GM19239 (cell line): ENCODE measurements around the gene ST6GAL1.
"Not testable (repeated sequence)": the region's sequence is repeated elsewhere in the genome, so short reads cannot be mapped to it uniquely, and the experiment has no call there.

Source experiments
- DNase-seq: peaks from one replicate; pipeline ENCODE4 v3.0.0; 2011; ENCODE audit warnings: low spot score; ENCODE audit not compliant: insufficient read length
- FAIRE-seq: peaks from 2 replicates; lab custom pipeline; 2011; peaks lifted over from hg19 to GRCh38; lab: Jason Lieb, UNC

Gene ST6GAL1, protein sequence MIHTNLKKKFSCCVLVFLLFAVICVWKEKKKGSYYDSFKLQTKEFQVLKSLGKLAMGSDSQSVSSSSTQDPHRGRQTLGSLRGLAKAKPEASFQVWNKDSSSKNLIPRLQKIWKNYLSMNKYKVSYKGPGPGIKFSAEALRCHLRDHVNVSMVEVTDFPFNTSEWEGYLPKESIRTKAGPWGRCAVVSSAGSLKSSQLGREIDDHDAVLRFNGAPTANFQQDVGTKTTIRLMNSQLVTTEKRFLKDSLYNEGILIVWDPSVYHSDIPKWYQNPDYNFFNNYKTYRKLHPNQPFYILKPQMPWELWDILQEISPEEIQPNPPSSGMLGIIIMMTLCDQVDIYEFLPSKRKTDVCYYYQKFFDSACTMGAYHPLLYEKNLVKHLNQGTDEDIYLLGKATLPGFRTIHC

DNA sequence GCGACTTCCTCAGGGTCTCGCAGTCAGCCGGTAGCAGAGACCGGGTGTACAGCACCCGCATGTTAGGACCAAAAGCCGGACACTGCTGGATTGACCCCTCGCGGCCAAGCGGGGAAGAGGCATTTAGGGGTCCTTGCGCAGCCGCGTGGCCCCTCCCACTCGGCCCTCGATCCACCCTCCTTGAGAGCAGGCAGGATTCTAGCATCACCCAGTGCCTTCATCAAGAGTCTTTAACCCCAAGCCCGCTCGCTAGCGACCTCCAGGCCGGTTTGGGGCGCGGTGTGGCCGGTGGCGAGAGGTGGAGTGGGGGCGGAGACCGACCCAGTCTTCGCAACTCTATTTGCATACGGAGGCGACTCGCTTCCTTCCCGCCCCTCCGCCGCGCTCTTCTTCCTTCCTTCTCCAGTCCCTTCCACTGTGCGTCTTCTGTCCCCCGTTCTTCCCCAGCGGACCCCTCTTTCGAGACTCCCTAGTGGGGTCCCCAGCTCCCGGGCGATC is at the start of gene ST6GAL1:
TSS of gene ST6GAL1 (plus strand) at position 384 of the 498 bp plus-strand sequence. CDS start 112,178 bp downstream, outside the sequence.
- FAIRE-seq: peak; percentile 91
- peak; percentile 52 for DNase-seq

DNA sequence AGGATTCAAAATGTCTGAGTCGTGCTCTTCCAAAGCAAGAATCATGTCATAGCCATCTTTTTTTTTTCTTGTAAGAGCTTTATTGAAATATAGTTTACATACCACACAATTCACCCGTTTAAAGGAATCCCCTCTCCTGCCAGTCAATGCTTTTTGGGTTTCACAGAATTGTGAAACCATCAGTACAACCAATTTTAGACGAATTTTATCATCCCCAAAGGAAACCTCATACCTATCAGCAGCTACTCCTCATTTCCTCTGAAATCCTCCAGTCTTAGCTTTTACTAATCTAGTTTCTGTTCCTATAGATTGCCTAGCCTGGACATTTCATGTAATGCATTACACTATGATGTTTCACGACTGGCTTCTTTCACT is 48.2 kb upstream of the ST6GAL1 start:
- DNase-seq (no peak), FAIRE-seq (no peak)

DNA sequence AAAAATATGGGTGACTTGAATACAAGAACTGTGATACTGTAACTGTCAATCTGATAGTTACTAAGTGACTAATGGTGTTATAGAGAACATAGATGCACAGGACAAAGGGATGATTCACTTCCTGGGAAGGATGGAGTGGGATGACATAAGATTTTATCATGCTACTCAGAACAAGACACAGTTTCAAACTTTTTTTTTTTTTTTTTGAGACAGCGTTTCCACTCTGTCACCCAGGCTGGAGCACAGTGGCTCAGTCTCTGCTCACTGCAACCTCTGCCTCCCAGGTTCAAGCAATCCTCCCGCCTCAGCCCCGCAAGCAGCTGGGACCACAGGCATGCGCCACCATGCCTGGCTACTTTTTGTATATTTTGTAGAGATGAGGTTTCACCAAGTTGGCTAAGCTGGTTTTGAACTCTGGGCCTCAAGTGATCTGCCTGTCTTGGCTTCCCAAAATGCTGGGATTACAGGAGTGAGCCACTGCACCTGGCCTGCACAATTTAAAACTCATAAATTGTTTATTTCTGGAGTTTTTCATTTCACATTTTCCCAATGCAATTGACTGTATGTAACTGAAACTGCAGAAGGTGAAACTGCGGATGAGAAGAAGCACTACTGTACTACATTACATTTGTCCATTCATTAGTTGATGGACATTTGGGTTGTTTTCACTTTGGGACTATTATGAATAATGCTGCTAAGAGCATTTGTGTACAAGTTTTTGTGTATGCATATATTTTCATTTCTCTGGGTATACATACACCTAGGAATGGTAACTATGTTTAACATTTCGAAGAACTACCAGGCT is 47.2 kb upstream of the ST6GAL1 start:
- DNase-seq (no peak), FAIRE-seq (no peak)

DNA sequence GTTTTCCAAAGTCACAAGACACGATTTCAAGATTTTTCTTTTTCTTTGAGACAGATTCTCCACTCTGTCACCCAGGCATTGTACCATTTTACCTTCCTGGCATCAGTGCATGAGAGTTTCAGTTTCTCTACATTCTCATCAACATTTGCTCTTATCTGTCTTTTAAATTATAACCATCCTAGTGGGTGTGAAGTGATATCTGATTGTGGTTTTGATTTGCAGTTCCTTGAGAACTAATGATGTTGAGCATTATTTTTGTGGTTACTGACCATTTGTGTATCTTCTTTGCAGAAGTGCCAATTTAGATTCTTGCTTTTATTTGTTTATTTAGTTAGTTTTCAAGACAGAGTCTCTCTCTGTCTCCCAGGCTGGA is 46.7 kb upstream of the ST6GAL1 start:
- no peak for FAIRE-seq

DNA sequence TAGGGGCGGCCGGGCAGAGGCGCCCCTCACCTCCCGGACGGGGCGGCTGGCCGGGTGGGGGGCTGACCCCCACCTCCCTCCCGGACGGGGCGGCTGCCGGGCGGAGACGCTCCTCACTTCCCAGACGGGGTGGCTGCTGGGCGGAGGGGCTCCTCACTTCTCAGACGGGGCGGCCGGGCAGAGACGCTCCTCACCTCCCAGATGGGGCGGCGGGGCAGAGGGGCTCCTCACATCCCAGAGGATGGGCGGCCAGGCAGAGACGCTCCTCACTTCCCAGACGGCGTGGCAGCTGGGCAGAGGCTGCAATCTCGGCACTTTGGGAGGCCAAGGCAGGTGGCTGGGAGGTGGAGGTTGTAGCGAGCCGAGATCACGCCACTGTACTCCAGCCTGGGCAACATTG is 45.5 kb upstream of the ST6GAL1 start:
- not testable (repeated sequence) for DNase-seq, FAIRE-seq

More for the DNA sequence above, 46.7 kb upstream of the ST6GAL1 start:
- no peak for DNase-seq

DNA sequence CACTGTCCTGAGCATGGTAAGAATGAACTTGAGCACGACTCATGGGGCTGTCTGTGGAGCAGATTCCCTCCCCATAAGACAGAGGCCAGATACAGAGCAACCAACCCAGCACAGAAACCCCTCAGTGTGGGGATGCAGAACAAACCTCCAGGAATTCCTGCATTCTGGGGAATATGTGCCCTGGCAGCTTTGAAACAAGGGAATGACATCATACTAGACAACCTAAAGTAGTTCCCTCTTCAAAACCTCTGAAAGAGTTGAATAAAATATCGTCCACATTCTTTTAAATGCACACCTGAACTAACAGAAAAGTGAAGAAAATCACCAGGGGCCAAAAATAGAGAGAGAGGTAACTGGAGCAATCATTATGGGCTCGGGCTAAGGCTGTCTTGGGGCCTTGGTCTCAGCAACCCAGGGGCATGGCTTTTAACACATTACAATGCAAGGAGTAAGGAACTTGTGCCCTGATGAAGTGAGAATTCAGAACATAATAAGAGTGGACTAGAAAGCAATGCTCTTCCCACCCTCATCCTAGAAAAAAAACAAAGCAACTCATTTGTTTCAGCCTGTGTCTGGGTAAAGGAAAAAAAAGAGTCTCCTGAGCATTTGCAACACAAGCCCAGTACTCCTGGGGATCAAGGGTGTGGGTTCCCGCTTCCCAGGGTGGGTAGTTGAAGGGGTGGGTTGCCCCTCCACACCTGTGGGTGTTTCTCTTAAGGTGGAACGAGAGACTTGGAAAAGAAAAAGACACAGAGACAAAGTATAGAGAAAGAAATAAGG is 43.9 kb upstream of the ST6GAL1 start:
- FAIRE-seq (no peak), DNase-seq (no peak)

DNA sequence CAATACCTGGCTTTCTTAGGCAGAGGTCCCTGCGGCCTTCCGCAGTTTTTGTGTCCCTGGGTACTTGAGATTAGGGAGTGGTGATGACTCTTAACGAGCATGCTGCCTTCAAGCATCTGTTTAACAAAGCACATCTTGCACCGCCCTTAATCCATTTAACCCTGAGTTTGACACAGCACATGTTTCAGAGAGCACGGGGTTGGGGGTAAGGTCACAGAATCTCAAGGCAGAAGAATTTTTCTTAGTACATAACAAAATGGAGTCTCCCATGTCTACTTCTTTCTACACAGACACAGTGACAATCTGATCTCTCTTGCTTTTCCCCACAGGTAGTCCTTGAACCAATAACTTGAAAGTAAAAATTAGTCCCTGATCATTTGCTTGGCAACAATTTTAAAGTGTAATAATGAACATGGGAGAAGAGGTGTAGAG is 42.8 kb upstream of the ST6GAL1 start:
- FAIRE-seq, DNase-seq: not testable (repeated sequence)

DNA sequence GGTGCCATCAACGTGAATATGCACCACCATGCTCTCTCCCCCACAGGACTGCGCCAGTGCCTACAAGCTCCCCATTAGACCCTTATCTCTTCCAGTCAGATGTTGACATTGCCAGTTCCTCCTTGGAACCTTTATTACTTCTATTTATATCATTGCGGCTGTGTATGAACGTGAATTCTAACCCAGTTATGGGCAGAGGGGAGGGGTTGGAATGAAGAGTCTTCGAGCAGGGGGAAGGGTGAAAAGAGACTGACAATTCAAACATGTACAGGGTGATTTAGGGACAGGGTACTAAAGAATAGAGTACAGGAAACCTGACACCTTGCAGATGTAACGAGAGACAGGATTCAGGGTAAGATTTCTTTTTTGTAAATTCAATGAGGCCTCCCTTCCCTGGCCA is 41.8 kb upstream of the ST6GAL1 start:
- DNase-seq (no peak), FAIRE-seq (no peak)

DNA sequence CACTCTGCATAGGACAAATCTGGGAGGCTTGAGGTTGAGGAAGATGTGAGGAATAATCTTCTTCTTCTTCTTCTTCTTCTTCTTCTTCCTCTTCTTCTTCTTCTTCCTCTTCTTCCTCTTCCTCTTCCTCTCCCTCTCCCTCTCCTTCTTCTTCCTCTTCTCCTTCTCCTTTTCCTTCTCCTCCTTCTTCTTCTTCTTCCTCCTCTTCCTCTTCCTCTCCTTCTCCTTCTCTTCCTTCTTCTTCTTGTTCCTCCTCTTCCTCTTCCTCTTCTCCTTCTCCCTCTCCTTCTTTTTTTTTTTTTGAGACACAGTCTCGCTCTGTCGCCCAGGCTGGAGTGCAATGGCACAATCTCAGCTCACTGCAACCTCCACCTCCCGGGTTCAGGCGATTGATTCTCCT is 40.6 kb upstream of the ST6GAL1 start:
- FAIRE-seq, DNase-seq: not testable (repeated sequence)

DNA sequence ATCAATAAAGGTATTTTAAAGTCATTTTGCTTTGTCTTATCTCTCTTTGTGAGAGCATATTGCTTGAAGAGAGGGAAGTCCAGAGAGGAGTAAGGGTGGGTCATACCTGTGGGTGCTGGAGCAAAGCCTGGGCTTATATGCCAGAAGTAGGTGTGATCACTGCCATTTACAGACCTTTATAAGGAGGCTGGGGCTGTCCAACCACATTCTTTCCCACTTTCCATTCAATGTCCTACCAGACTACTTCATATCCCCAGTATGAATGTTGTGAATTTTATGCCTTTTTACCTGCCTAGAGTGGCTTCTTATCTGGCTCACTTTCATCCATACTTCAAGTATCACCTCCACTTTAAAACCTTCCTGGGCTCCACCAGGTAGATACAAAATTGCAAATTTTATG is 39.4 kb upstream of the ST6GAL1 start:
- DNase-seq: no peak
- no peak for FAIRE-seq

DNA sequence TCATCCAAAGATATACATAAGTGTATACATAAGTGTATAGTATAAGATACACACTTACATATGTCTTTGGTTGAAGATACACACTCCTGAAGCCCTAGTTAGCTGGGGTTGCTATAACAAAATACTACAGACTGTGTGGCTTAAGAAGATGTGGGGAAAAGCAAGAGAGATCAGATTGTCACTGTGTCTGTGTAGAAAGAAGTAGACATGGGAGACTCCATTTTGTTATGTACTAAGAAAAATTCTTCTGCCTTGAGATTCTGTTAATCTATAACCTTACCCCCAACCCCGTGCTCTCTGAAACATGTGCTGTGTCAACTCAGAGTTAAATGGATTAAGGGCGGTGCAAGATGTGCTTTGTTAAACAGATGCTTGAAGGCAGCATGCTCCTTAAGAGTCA is 37.3 kb upstream of the ST6GAL1 start:
- DNase-seq, FAIRE-seq: not testable (repeated sequence)

DNA sequence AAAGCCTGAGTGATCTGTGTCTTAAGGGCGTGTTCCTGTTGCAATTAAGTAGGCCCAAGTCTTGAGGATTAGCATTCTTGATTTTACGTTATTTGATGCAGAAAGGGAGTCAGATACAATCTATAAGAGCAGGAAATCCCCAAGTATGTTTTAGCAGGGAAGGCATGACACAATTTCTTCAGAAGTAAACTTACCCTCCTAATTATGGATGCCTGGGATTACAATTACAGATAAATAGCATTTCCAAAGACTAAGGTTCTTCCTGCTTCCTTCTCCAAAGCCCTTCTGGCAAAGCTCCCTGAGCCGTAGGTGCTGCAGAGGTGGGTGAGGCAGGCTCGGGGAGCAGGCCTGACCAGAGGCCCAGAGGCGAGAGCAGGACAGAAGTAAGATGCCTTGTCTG is 34.9 kb upstream of the ST6GAL1 start:
- FAIRE-seq: no peak
- DNase-seq: no peak

DNA sequence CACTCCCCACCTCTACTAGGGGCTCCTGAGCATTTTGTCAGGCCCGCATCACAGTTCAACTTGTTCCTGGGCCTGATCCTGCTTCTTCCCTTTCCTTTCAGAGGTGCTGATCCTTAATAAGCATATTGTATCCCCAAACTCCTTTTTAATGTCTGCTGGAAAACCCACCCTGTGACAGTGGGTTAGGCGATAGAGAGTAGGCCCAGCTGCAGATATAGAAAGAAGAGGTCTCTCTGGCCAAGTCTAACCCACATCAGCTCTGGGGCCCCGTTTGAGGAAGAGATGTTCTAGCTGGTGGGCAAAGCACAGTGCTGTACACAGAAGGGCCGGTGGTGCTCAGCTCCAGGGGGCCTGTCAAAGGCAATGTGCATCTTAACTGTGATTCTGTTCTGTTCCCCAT is 34.3 kb upstream of the ST6GAL1 start:
- FAIRE-seq (no peak), DNase-seq (no peak)

DNA sequence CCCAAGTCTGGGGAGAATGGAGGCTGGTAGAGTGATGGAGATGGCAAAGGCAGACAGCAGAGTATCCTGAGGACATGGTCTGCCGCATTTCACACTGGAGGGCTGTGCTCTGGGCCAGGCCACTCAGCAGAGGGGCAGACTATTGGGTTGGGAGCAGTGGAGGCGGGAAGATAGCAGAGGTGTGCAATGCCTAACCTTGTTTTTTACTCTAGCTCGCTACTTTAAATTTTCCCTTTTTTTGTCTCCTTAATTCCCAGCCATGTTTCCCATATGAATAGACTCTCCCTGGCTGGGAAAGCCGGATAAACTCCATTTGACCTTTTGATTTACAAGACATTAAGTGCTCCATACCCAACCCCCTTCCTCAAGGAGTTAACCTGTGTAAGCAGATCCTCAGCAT is 33.5 kb upstream of the ST6GAL1 start:
- DNase-seq: no peak
- FAIRE-seq: no peak

DNA sequence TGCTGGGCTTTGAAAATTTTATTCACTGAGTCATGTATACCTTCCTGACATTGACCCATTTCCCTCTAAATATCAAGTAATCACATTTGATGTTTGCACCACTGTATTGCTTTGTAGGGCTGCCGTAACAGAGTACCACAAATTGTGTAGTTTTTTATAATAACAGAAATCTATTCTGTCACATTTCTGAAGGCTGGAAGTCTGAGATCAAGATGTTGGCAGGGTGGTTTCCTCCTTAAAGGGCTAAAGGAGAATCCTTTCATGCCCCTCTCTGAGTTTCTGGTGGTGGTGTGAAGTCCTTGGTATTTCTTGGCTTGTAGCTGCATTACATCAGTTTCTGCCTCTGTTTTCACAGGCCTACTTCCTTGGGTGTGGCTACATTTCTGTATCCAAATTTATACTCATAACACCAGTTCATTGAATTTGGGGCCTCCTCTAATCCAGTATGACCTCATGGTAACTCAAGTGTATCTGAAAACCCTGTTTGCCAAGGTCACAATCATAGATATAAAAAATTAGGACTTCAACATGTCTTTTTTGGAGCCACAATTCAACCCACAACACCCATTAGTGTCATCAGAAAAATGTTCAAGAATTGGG is 29.1 kb upstream of the ST6GAL1 start:
- no peak for DNase-seq
- FAIRE-seq: no peak

DNA sequence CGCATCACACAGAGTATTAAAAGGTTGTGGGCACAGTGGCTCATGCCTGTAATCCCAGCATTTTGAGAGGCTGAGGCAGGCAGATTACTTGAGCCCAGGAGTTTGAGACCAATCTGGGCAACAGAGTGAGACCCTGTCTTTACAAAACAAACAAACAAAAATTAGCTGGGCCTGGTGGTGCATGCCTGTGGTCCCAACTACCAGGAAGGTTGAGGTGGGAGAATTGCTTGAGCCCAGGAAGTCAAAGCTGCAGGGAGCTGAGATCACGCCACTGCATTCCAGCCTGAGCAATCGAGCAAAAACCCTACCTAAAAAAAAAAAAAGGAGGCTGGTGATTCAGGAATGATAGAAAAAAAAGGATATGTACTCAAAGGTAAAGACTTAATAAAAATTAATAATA is 28.2 kb upstream of the ST6GAL1 start:
- no peak for FAIRE-seq
- DNase-seq: no peak

DNA sequence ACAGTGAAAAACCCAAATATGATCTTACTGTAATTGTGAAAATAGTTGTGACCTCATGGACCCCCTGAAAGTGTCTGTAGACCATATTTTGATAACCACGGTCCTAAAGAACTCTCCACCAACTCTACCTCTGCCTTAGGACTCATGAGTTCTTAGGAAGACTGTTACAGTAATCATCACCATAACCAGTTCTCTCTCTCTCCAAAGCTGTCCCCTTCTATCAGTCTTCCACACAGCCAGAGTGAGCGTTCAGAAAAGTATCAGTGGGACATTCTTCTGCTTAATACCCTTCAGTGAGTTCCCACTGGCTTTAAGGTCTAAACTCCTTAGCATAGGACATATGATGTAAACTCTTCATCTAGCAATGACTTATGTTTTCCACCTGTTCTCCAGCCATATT is 27.6 kb upstream of the ST6GAL1 start:
- DNase-seq (no peak), FAIRE-seq (no peak)

DNA sequence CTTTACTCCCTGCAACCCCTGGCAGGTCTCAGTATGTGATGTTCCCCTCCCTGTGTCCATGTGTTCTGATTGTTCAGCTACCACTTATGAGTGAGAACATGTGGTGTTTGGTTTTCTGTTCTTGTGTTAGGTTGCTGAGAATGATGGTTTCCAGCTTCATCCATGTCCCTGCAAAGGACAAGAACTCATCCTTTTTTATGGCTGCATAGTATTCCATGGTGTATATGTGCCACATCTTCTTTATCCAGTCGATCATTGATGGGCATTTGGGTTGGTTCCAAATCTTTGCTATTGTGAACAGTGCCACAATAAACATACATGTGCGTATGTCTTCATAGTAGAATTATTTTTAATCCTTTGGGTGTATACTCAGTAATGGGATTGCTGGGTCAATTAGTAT is 26.6 kb upstream of the ST6GAL1 start:
- FAIRE-seq, DNase-seq: not testable (repeated sequence)

DNA sequence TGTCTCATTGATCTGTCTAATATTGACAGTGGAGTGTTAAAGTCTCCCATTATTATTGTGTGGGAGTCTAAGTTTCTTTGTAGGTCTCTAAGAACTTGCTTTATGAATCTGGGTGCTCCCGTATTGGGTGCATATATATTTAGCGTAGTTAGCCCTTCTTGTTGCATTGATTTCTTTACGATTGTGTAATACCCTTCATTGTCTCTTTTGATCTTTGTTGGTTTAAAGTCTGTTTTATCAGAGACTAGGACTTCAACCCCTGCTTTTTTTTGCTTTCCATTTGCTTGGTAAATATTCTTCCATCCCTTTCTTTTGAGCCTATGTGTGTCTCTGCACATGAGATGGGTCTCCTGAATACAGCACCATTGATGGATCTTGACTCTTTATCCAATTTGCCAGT is 23.3 kb upstream of the ST6GAL1 start:
- FAIRE-seq, DNase-seq: not testable (repeated sequence)
